SKM-1 treated with dmso at 0.1 percent for 144 hours (cell line): Measurements from ENCODE around the gene LMX1A.

Experiments
- DNase-seq: peaks from one replicate; lab custom pipeline; 2025; ENCODE audit not compliant: unreplicated experiment; lab: John Stamatoyannopoulos, UW

Gene LMX1A

DNA sequence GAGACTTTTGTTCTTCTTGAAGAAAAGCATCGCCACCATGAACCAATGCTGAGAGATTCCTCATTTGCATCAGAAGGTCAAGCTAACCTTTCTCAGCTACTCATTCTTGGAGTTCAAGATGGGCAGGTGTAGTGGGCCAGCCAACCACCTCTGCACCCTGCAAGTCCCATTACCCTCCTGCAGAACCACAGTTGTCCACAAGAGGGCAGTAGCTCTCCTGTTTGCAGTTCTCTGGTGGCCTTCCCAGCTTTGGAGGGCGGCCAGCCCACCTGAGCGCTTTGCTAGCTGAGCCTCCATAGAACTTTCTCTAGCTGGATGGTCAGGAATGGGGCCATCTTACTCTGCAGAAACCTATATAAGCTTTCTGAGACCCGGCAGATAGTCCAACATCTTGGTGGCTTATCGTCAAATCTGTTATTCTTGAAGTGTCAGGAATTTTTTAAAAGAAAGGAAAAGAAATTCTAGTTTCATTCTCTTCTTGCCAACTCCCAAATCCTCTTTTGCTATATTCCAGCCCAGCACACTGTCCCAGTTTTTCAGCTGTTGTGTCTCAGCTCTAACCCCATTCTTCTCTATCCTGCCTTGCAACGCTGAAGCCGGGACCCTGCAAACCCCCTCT lies 11.0 kb upstream of the LMX1A start:
- peak; percentile 43 for DNase-seq

DNA sequence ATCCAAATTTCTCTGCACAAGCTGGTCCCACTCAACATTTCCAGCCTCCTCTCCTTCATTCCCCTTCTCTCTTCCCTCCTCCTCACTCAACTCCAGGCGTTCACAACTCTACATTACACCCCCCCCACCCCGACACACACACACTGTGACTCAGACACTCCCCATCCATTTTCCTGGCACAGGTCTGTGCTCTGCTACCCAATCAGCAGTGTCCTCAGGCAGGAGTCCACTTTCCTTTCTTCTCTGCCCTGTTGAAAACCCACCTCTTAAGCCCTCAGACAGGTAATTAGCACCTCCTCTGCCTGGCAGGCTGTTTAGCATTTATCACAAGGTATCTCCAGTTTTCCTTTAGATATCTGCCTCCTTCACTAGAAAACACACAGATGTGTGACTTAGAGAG lies 8.8 kb upstream of the LMX1A start:
- no peak for DNase-seq

DNA sequence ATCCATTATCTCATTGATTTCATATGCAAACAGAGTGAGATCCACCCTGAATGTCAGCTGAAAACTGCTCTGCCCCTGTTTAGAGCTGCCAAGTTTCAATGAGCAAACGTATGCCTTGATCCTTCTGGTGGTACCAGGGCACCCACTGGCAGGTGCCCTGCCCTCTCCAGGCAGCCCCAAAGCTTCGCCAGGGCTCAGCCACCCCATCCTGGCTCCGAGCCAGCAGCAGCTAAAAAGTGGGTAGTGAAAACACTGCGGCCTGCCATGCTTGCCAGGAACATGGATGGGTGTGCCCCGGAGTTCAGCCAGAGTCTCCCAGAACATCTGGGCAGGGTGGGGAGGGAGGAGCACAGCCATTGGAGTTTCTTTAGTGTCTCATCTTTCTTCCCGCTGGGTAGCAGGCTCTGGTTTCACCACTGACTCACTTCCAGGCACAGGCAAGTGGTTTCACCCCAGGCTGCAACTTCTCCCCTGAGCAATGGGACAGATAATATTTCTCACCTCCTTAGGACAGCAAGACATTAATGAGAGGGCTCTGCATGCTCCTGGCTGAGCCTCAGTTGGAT lies 8.1 kb upstream of the LMX1A start:
- no peak for DNase-seq

GRCh38 chr1:165356876-165357275 lies 361 bp upstream of the LMX1A start:
- no peak for DNase-seq

DNA sequence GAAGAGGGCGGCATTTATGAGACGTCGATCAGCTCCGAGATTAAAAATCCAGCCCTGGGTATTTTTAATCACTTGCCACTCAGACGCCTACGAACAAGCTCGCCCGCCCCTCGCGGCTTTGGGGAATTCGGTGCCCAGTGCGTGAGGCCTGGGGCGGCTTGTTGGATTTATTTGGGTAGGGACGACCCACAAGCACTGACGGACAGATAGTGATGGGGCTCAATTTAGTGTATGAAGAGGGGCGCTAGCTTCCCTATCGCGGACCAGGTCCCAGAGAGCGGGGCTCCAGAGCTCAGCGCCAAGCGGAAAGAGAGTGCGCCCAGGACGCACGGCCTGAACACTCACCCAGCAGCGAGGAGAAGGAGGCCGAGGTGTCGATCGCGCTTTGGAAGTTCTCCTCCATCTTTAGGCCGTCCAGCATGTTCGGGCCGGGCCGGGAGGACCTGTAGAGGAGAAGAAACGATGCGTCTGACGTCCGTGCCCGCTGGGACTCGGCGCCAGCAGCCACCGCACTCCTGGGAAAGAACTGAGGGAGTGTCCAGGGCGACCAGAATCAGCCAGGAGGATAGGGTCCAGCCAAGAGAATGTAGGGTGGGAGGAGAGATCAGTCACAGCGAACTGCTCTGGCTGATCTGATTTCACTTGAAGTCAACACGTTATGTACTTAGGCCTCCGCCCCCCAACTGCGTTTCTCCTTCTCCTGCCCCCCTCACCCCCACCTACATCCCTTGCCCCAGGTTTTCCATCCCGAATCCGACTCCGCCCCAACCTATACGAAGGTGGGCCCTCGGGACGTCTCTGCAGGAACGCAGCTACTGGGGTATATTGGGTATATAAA lies 1.2 kb downstream of the LMX1A start:
- no peak for DNase-seq

DNA sequence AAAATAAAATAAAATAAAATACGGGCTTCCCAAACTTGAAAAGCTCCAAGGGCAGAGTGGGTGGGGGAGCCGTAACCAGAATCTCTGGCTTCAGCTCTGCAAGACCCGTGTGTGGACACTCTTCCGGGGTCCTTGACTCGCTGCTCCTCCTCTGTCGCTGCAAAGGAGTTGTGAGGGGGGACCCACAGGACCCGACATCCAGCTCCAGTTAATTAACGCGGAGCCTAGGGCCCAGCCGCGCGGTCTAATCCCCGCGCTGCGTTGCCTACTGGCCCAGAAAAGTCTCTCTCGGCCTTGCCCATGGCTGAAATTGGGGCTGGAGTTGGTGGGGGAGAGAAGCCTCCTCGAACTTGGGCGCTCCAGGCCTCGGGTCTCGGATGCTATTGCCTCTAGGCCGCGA lies 1.8 kb downstream of the LMX1A start:
- no peak for DNase-seq

DNA sequence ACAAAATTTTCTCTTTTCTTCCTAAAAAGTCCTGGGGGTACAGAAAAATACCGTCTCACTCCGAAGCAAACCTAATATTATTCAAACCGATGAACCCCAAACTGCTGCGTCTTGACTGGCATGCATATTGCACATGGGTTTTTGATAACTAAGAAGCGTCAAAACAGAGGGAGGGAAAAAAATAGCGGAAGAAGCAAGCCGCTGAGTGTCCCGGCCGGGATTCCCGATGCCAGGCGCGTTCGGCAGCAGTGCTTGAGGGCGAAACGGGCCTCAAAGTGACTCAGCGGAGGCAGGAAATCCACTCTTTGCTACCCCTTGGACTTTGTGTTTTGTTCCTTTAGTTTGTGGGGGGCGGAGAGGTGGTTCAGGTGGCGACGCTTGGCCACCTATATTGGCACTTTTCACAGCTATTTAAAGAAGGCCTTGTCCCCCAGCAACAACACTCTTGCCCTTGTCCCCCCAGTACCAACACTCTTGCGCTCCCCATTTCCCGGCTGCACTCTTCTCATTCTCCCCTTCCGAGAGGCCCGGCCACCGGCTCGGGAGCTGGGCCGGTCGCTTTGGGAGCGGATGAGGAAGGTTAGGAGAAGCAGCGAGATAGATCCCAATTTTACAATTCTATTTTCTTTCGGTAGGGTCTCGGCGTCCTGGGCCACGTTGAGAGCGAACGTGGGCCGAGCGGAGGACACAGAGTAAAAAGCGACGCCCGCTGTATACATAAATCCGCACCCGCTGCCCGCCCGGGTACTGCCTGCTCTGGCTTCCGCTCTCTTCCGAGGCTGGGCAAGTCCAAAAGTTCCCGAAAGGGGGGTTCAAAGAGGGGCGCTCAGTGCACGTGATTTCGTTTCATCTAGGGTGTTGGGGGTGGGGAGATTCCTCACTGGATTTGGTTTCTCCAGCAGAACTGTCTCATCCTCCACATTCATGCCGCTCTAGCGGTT lies 2.5 kb downstream of the LMX1A start:
- no peak for DNase-seq

GRCh38 chr1:165352442-165353293 lies 3.8 kb downstream of the LMX1A start:
- DNase-seq, result no peak

DNA sequence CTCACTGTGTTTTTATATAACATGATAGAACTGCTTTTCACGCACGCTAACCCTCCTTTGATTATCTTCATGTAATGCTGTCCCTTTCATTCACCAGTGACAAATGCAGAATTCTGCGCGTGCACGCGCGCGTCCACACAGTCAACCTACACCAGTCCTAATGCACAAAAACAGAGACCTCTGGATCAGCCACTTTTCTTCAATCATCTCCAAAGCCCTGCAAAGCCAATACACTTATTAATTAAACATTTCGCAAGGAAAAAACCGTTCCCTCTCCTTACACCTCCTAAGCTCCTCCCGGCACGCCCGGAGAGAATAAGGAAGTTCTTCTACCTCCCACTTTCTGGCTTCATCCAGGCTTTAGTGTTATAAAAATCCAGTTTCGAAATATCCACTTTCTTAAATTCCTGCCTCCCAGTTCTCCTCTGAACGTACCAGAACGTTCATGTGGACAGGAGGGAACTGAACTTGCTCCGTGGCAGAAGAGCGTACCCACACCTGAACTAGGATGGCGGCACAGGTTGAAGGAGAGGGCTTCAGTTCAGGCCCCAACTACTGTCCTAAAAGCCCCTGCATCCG lies 4.6 kb downstream of the LMX1A start:
- DNase-seq, result no peak

DNA sequence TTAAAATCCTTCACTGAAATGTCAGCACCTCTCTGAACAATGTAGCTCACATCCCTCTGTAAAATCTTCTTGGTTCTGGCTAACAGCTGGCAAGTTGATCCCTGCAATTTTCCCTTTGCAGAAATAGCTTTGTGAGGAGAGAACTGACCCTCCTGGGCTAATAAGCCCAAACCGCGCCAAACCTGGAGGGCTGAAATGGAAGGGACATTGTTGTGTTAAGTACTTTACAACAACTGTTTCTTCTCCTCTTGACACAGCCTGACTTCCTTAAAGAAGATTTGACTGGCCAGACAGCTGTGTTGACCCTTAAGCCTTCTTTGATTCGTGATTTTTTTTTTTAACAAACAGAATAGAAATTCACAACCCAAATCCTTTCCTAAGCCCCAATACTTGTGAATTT lies 5.7 kb downstream of the LMX1A start:
- DNase-seq, result no peak

- DNase-seq, result no peak
Measured at GRCh38 chr1:165345502-165345901, 11.0 kb downstream of the LMX1A start.

GRCh38 chr1:165344736-165345135 lies 11.8 kb downstream of the LMX1A start:
- no peak for DNase-seq

DNA sequence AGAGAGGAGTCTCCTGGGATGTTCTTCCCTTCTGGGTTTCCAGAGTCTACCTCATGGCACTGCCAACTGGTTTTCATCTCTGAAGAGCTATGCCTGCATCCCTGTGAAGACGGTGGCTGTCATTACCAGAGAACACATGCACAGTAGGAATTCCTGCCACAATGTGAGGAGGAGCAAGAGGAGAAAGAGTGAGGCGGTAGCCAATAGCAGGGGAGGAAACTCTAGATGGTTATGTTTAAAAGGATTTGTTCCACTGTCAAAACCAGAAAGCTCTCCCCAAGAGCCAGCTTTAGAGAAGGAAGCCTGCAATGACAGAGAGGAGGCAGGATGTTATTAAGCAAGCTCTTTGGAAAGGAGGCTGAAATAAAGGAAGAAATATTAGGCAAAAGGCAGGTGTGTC lies 12.3 kb downstream of the LMX1A start:
- no peak for DNase-seq

- DNase-seq, result no peak
Measured at GRCh38 chr1:165342587-165342986, 13.9 kb downstream of the LMX1A start.

DNA sequence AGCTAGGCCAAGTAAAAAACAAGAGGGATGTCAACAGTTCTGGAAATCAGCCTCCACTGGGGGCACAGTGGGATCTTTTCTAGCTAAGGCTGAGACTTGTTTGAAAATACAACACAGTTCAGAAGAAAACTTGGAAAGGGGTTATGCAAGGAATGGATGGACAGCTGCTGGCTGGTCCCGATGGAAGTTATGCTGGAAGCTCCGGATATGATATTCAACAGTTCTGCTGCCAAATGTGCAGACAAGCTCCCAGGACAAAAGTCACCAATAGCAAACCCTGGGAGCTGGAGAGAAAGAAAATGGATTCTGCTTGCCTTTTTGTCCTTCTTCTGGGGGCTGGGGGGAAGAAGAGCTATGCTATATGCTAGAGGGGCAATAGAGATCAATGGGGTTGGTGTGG lies 14.3 kb downstream of the LMX1A start:
- DNase-seq, result no peak

DNA sequence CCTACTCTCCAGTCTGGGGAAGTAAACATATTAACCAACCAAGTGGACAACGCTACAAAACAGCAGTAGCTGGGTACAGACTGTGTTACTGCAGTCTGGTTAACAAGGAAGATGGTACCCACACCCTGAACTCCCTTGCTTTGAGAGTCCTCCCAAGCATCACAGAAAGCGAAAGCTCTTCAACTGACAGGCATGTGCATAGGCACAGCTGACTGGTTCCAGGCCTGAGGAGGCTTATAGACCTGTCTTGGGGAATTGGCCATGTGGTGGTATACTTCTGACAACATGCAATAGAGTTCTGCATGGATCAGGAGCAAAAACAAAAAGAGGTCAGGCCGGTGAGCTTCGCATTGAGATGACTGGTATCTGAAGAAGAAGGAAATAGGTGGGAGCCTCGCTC lies 17.4 kb downstream of the LMX1A start:
- DNase-seq, result no peak

DNA sequence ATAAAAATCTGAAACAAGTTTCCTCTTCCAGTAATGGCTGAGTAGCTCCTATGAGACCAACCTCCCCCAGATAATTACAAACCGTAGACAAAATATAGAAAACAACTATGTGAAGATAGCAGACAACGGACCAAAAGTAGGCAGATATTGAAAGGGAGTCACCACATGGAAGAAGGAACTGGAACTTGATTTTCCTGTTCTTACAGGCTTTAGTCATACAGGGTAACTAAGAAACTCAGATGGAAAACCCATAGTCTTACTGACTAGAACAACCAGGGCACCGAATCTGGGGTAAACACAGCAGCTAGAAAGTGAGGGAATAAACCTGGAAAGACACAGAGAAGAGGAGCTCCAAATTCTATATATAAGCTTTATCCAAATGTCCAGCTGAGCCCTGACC lies 26.0 kb downstream of the LMX1A start:
- DNase-seq, result no peak

DNA sequence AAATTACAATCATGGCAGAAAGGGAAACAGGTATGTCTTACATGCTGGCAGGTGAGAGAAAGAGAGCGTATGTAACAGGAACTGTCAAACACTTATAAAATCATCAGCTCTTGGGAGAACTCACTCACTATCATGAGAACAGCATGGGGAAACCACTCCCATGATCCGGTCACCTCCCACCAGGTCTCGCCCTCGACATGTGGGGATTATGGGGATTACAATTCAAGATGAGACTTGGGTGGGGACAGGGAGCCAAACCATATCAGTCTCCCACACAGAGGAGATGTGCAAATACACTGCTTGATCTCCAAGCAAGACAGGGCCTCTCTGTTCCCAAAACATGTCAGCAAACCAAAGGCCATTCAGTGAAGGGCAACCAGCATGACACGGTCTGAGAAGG lies 27.4 kb downstream of the LMX1A start:
- no peak for DNase-seq

DNA sequence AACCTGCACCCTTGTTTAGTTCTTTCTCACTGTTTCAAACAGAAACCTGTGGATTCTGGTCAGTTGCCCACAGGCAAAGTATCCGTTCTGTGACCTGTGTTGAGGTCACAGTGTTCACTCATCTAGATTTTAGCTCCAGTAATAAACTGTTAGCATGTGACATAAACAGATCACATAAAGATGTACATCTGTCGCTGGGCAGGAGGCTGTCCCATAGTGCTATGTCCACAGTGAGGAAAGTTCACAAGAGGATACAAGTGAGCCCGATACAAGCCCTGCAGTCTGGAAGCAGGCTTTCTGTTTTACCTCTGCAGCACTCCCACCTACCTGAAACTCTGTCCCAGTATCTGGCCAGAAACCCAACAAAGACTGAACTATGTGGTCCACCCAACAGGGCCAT lies 28.4 kb downstream of the LMX1A start:
- no peak for DNase-seq

DNA sequence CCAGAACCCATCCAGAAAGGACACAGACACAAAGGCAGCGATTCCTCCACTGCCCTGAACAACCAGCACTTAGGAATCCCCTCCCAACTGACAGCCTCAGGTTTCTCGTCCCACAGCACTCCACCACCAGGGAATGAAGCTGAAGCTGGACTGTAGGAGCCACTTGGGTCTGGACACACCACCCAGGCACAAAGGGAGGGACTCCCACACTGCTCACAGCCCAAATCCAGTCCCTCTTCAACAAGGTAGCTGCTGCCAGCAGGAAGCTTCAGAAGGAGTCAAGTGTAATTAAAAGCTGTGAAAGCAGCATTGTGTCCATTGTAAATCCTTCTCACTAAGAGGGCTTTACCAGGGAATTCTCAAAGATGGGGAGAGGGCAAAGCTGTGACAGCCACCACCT lies 29.0 kb downstream of the LMX1A start:
- DNase-seq, result no peak
